ENCODE measurements around the gene PQBP1. TPM values are rescaled to one million over a fixed set of nuclear protein-coding genes. Genes with fewer than 3 reads are reported as not detected.

The PQBP1 gene
- total RNA-seq, 1 donor from 2014 or later = 39.5 TPM

DNA sequence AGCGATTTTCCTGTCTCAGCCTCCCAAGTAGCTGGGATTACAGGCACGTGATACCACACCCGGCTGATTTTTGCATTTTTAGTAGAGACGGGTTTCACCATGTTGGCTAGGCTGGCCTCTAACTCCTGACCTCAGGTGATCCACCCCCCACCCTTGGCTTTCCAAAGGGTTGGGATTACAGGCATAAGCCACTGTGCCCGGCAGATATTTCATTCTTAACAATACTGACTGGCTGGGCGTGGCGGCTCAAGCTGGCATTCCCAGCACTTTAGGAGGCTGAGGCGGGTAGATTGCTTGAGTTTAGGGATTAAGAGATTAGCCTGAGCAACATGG, 1.3 kb downstream of the PQBP1 start:
- DNase-seq (ENCODE audit: low spot score in 2 of 2) (no peak), FAIRE-seq (no peak)

DNA sequence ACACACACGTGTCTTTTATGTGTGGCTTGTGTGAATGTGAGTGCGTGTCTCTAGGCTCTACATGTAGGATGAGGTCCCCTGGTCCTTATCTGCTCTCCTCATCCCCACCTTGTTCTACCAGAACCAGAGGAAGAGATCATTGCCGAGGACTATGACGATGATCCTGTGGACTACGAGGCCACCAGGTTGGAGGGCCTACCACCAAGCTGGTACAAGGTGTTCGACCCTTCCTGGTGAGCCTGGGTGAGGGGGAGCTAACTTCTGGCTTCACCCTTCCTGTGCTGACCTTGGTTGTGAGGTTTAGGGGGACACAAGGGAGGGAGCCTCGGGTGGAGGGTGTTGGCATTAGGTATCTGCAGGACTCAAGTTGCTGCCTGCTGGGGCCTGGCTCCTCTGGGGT, 3.3 kb downstream of the PQBP1 start:
- FAIRE-seq (no peak), DNase-seq (ENCODE audit: low spot score in 2 of 2) (no peak)

DNA sequence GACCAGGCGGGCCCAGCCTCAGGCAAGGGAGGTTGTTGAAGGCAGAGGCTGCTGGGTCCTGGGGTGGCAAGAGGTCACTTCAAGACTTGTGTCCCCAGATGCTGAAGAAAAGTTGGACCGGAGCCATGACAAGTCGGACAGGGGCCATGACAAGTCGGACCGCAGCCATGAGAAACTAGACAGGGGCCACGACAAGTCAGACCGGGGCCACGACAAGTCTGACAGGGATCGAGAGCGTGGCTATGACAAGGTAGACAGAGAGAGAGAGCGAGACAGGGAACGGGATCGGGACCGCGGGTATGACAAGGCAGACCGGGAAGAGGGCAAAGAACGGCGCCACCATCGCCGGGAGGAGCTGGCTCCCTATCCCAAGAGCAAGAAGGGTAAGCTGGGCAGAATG, 4.4 kb downstream of the PQBP1 start:
- FAIRE-seq = no peak

DNA sequence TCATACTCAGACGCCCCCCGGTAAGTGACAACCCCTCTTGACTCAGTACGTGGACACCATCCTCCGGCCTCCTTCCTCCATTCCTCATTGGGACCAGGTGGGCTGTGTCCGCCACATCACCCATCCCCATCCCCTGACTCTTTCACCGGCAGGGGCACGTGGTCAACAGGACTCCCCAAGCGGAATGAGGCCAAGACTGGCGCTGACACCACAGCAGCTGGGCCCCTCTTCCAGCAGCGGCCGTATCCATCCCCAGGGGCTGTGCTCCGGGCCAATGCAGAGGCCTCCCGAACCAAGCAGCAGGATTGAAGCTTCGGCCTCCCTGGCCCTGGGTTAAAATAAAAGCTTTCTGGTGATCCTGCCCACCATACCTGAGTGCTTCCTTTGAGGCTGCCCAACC, 5.0 kb downstream of the PQBP1 start:
- no peak for DNase-seq (ENCODE audit: low spot score in 2 of 2)
- no peak for FAIRE-seq

More for the DNA sequence above, 4.4 kb downstream of the PQBP1 start:
- DNase-seq (ENCODE audit: low spot score in 2 of 2) = no peak

DNA sequence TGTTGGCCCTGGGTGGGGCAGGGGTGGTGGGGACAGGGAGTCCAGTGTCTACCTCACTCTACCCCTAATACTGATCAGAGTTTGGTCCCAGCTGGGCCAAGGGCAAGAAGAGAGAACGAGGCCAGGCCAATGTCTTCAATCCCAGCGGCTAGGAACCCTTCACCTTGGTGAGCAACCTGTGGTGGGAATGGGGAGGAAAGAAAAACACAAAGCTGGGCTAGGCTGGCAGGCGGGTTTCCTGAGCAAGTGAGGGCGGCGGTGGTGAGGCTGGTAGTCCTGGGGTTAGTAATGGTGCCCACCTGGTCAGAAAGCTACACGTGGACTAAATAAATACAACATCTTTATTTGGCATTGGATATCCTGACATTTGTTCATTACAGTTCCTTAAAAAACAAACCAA, 5.6 kb downstream of the PQBP1 start:
- FAIRE-seq (no peak), DNase-seq (ENCODE audit: low spot score in 2 of 2) (no peak)

DNA sequence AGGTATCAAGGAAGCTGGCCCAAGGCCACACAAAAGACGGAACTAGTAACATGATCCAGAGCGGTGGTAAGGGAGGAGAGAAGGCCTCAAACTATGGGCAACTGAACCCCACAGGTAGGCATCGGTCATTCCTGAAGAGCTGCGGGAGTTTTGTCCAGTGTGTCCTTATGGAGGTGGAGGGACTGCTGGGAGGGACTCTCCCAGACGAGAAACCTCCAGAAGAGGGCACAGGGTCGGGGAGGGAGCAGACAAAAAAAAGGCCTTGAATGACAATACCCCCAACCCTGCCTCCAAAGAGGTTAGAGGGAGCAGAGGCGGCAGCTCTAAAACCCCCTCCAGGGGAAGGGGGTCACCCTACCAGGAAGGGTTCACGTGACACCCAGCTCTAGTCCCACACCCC, 6.5 kb downstream of the PQBP1 start:
- FAIRE-seq (no peak), DNase-seq (ENCODE audit: low spot score in 2 of 2) (no peak)

DNA sequence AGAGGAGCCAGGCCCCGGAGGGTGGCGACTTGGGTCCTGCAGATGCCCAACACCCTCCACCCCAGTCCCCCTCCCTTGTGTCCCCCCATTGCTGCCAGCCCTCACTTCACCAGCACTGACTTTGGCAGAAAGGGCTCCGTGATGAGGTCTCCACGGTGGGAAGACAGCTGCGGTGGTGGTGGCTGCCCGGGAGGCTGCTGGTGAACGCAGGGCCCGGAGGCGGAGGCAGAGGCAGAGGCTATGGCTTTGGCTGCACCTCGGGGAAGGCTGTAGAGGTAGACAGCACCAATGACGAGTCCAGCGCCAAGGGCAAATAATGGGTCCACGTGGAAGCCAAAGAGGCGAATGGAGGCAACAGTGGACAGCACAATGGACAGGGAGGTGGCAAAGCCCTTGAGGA, 6.9 kb downstream of the PQBP1 start:
- FAIRE-seq (no peak), DNase-seq (ENCODE audit: low spot score in 2 of 2) (no peak)

DNA sequence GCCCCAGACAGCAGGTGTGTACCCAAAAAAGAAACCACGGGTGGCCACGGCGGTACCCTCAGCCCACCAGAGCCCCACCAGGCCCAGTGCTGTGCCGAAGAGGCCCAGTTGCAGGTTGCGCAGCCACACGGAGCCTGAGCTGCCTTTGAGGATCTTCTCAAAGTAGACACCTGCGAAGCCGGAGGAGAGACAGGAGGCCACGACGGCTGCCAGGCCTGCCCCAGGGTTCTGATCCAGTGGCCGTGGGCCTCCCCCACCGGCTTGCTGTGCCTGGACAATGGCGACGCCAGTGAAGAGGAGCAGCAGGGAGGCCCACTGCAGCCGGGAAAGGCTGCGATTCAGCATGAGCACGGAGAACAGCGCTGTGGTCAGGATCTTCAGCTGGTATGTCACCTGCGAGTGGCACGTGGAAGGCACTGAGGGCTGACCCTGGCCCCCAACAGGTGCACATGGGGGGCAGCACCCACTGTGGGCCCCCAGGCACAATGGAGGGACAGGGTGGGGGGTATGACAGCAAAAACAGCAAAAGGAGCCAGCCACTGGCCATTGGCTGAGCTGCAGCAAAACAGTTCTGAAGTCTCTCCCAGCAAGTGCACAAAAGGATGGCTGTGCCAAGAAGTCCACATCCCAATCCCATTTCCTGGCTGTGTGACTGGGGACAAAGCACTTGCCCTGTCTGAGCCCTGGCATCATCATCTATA, 7.5 kb downstream of the PQBP1 start:
- no peak for FAIRE-seq
- DNase-seq (ENCODE audit: low spot score in 2 of 2) = no peak

DNA sequence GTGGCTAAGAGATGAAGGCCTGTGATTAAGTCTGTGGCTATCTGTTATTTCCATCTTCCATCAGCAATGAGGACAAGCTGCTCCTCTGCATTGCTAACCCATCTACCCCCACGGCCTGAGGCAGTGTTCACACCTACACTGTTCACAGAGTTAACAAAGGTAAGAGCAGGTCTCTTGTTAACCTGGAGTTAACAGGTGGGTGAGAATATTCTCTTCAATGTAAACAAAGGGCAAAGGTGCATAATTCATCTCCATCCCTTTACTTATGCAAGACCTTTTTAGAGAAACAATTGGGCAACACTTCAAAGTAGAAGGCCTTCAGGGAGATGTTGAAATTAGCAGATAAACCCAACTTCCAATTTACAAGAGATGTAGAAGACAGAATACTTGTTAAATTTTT, 10.9 kb downstream of the PQBP1 start:
- FAIRE-seq (no peak), DNase-seq (ENCODE audit: low spot score in 2 of 2) (no peak)

DNA sequence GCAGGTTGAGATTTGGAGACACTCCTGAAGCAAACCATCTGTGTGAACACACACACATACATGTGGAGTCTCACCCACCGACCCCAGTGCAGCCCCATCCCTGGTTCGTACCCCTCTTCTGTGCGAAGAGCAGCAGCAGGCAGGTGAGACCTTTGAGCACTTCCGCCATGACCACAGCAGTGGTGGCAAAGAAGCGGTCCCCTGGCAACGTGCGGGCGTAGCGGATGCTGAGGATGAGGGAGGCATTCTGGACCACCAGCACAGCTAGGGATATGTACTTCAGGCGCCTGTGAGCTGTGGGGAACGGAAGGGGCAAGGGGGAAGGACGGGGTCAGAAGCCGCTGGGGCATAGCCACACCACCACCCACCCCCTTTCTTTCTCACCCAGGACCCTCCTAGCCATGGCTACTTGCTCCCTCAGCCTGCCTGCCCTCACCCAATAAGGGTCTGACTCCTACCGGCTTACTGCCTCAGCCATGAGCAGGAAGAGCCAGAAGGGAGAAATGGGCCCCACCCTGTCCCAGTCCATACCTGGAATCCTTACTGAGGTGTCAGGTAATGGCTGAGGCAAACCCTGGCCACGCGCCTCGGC, 12.1 kb downstream of the PQBP1 start:
- DNase-seq (ENCODE audit: low spot score in 2 of 2) (no peak), FAIRE-seq (no peak)

DNA sequence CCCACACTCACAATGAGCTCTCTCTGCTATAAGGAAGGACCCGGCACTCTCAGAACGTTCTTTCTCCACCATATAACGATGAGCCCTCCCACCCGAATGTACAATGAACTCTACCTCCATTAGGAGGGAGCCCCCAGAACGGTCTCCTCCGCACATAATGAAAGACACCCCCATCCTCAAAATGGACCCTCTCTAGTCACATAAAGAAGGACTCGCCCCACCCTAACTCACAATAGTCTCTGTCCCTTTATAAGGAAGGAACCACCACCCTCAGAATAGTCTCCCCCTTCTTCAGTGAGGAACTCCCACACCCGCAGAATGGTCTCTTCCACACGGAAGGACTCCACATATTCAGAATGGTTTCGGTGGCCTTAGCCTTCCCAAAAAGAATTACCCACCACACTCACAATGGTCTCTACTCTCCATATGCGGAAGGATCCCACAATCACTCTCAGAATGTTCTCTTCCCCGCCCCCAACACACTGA, 13.2 kb downstream of the PQBP1 start:
- FAIRE-seq (no peak), DNase-seq (ENCODE audit: low spot score in 2 of 2) (no peak)

DNA sequence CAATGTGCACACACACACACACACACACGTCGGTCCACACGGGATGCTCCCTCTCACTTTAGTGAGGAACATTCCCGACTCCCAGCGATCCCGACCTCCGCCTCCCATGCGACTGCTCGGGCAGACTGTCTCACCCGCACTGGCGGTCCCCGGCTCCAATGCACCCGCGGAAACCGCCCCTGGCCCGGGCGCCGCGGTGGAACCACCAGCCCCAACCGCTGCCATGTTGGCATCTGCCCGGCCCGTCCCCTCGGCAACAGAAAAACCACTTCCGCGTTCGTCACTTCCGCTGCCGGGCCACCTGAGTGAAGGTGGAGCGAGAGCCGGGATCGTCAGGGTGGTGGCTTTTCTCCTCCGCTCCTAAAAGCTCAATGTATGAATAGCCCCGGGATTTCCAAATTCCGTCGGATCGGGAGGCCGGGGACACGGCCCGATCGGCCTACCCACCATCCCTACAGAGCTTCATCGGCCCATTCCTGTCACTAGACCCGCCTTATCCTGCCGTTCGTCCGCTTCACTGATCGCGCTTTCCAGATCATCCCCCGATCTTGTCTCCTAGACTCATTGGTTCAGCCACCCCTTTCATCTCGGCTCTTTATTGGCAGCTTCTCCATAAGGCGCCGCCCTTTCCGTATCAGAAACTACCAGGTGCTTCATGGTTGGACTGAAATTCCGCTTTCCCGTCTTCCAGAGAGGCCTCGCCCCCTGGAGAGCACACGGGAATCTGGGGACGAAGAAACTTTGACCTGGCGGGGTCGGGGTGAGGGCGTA, 13.9 kb downstream of the PQBP1 start, which contains the start of gene SLC35A2:
Gene SLC35A2, minus strand, starts transcription at position 235 of the 771 bp plus-strand sequence. Its CDS starts 10 bp downstream, at position 225.
- no peak for FAIRE-seq

DNA sequence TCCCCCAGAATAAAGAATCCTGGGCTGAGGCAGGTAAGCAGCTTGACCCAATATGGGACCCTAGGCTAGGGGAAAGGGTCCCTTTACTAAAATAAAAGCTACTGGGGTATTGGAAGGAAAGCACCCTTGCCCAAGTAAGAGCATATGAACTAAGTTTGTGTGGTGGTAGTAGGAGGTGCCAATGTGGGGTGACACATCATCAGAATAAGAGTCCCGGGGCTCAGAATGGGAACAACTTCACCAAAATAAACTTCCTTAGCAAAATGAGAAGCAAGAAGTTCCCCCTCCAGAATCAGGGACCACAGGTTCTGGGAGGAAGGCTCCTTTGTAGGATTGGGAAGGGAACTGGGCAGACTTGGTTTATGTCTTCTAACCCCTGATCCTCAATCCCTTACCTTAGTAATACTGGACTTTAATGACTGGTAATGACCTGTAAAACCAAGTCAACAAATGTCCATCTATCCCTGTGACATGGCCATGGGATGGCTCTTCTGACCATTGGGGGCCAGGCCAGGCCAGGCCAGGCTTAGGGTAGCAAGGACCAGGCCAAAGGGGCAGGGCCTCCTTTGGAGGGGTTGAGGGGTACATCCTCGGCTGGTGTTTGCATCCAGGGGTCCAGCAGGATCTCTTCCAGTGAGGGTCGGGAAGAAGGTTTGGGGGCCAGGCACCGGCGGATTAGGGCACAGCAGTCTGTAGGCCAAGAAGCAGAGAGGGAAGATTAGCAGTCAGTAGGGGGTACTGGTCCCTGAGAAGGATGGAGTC, 16.1 kb downstream of the PQBP1 start:
- FAIRE-seq = no peak
- DNase-seq (ENCODE audit: low spot score in 2 of 2) = no peak

More for the DNA sequence above, 13.9 kb downstream of the PQBP1 start, which contains the start of gene SLC35A2:
- peak; percentile 75 to 81 for DNase-seq (ENCODE audit: low spot score in 2 of 2)

DNA sequence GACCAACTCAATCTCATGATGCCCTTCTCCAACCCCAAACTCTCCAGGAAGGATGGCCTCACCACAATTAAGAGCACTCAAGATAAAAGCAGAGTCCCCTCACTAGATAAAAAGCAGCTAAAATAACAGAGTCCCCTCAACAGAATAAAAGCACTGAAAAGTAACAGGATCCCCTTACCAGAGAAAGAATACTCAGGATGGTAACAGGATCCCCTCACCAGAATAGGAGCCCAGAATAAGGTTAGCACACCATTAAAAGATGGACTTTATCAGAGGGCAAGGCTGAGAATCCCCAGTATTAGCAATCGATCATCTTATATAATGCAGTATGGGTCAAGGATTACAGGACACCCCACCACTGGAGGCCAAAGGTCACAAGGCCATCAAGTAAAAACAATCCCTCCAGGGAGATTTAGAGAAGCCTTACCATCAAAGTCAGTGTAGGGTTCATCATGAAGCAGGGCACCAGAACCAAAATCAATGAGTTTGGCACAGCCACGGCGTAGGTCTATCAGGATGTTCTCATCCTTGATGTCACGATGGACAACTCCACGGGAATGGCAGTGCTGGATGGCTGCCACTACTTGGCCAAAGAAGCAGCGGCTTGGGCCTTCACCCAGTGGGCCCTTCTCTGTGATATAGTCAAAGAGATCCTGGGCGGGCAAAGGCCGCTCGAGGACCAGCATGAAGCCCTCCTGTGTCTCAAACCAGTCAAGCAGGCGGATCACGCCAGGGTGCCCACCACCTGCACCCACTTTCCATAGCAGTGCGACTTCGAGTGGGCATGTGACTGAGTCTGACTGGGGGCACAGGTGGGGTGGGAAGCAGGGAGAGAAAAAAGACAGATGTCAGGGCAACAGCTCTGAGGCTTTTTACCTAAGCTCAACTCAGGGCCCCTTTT, 17.1 kb downstream of the PQBP1 start:
- DNase-seq (ENCODE audit: low spot score in 2 of 2) (no peak), FAIRE-seq (no peak)

DNA sequence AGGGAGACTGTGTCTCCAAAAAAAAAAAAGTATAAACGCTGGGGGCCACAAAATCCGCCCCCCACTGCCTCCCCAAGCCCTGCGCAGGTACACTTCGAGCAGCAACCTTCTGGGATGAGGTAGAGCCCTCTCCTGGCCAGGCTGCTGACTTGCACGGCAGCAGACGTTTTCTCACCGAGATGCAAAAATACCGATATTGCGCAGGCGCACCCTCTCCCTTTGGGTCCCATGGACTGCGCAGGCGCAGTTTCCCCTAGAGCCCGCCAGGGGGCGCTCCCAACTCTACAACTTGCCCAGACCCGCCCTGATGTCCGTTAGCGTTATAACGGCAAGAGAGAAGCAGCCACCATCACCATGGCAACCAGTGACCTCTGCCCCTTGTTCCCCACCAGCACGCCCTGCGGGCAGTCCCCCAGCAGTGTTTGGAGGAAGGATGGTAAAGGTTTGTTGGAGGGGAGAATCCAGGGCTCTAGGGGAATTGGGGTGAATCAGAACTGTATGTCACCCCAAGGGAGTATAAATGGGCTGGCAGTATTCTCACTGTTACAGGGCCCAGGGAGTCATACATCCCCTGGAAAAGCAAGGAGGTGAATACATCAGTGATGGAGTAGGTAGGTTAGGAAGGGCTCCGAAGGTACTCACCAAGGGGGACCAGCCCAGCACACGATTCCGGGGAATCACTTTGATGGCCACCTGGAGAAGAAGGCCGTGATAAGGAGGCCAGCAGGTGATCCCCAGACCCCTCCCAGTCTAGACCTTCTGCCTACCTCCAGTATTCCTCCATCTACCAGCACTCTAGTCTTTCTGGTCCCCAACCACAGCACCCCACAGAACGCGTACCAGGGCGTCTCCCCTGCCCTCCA, 19.6 kb downstream of the PQBP1 start:
- no peak for FAIRE-seq
- peak; percentile 72 to 76 for DNase-seq (ENCODE audit: low spot score in 2 of 2)

DNA sequence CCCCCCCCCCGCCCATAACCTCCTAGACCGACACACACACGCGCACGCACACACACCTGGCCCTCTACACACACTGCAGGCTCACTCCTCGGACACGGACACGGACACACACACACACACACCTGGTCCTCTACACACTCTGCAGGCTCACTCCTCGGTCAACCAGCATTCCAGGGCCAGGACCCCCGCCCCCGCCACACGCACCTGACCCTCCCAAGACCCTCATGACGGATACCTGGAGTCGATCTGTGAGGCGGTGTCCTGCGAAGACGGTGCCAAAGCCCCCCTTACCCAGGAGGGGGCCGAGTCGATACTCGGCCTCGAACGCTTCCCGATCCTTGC, 20.5 kb downstream of the PQBP1 start:
- DNase-seq (ENCODE audit: low spot score in 2 of 2) (no peak), FAIRE-seq (no peak)

DNA sequence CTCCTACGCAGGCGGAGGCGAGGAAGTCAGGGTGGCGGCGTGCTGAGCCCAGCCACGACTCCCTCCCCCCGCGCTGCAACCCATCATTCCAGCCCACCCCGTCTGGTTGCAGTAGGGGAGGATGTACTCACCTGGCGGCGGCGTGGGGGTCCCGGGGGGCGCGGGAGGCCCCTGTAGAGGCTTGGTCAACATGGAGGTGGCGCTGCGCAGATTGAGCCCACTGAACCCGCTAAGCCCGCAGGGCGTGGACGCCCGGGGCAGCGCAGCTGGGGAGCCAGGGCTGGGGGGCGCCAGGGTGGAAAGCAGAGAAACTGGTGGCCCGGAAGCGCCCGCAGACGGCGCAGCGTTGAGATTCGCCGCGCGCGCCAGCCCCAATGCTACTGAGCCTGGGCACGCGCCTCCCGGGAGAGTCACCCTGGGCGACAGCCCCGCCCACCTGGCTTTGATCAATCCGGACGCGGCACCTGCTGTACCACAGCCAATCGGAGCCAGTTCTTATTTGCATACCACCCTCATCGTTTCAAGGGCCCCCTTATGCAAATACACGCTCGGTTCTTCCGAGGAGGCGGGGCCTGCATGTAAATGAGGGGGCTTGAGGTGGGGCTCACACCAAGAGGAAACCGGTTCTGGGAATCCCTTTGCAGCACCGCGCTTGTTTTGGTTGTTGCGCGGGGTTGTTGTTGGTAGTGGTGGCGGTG, 21.1 kb downstream of the PQBP1 start, which contains the start of gene PIM2:
Gene PIM2, minus strand, starts transcription at position 382 of the 698 bp plus-strand sequence. Its CDS starts 190 bp downstream, at position 192.
- DNase-seq (ENCODE audit: low spot score in 2 of 2) = peak; percentile 63 to 75
- no peak for FAIRE-seq

DNA sequence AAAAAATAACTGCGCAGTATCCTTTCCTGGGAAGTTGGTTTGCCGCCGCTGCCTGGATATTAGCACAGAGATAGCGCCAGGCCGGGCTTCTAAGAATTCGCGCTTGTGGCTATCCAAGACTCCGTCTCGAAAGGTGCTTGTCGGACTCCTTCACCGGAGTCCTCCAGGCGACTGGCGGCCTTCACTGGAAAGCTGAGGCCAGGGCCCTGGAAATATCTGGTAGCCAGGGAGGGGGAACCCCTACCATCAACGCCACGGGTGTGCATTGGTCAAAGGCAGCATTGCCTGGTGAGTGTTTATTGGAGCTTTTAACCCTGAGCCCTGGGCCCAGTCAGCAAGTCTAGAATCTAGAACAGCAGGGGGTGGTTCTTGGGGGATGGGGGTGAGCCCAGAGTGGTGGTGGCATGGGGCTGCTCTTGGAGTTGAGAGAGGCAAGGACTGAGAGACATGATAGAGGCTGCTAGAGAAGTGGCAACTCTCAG, 21.7 kb downstream of the PQBP1 start:
- no peak for DNase-seq (ENCODE audit: low spot score in 2 of 2)
- no peak for FAIRE-seq
